Thyroid gland (tissue), 4 donors: ENCODE data around the gene PEX14.

Experiments used
- POLR2A ChIP-seq, 2 donors: fragments of 450-650 bp; IDR thresholded peaks; one replicate each; pipeline ENCODE4 v1.6.1; 2017; ENCODE audit warnings: antibody characterized with exemption in 2 of 2, mild to moderate bottlenecking in 2 of 2, moderate library complexity in 1 of 2
- TF ChIP-seq, protein P1 (sequence below), 6 experiments: fragments of 200-600 bp in 3 of 6; fragments of 450-650 bp in 3 of 6; sonication (generic) in 3 of 6; IDR thresholded peaks; one replicate each; pipeline ENCODE4 v1.5.1; 2016 to 2019; ENCODE audit warnings: antibody characterized with exemption in 6 of 6, mild to moderate bottlenecking in 2 of 6, inconsistent platforms in 1 of 6, moderate library complexity in 1 of 6

DNA sequence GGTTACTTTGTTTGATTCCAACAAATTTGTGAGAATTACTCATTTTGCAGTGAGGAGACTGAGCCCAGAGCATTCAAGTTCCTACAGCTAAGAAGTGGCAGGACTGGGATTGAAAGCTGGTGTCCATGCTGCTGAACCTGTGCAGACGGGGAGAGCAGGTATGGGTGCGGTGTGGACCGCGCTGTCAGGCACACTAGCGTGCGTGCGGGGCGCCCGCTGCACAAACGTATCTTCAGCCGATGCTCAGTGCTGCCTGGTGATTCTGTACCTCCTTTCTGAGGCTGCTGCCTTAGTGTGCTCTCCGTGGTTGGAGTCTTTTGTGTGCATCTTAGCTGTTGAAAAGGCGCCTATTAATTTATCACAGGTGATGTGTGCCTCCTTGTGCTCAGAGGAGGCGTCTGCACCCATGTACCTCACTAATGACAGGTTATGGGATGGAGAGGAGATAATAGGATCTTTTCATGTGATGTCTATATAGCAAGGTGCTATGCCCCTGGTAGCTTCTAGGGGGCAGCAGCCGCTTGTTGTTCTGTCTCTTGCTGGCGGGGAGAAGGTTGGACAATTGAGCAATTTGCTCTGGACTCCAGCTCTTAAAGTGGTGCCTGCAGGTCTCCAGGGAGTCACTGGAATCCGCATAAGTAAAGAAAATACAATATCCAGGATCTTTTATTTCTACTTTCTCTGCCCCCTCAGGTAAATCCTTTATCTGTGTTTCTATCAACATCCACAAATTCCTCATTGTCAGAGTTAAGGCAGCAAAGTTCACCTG, 32.5 kb downstream of the PEX14 start:
- TF ChIP-seq, protein P1, sequence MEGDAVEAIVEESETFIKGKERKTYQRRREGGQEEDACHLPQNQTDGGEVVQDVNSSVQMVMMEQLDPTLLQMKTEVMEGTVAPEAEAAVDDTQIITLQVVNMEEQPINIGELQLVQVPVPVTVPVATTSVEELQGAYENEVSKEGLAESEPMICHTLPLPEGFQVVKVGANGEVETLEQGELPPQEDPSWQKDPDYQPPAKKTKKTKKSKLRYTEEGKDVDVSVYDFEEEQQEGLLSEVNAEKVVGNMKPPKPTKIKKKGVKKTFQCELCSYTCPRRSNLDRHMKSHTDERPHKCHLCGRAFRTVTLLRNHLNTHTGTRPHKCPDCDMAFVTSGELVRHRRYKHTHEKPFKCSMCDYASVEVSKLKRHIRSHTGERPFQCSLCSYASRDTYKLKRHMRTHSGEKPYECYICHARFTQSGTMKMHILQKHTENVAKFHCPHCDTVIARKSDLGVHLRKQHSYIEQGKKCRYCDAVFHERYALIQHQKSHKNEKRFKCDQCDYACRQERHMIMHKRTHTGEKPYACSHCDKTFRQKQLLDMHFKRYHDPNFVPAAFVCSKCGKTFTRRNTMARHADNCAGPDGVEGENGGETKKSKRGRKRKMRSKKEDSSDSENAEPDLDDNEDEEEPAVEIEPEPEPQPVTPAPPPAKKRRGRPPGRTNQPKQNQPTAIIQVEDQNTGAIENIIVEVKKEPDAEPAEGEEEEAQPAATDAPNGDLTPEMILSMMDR (IDR thresholded peaks at IDR 0.05), result peak; percentile 68 to 93 (median 80)
- no peak for TF ChIP-seq POLR2A (IDR thresholded peaks at IDR 0.05)
